ENCODE data around the gene VNN1.

GRCh38 chr6:132760256-132760655 is 46.4 kb upstream of the VNN1 start:
- TF ChIP-seq CTCF (IDR thresholded peaks at IDR 0.05), result no peak
- no peak for TF ChIP-seq POLR2AphosphoS5 (IDR thresholded peaks at IDR 0.05)

All from breast epithelium (tissue), 3 donors.